ENCODE results near the gene CLNK.

CLNK gene

DNA sequence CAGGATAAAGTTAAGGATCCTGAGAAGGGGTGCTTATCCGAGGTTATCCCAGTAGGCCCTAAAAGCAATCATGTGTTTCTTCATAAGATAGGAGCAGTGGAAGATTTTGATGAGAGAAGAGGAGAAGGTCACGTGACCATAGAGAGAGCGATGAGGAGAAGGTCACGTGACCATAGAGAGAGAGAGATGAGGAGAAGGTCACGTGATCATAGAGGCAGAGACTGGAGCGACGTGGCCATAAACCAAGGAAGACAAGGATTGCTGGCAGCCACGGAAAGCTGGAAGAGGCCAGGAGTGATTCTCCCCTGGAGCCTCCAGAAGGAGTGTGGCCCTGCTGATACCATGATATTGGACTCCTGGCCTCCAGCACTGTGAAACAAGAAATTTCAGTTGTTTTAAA, 188.9 kb downstream of the CLNK start:
- no peak for DNase-seq

DNA sequence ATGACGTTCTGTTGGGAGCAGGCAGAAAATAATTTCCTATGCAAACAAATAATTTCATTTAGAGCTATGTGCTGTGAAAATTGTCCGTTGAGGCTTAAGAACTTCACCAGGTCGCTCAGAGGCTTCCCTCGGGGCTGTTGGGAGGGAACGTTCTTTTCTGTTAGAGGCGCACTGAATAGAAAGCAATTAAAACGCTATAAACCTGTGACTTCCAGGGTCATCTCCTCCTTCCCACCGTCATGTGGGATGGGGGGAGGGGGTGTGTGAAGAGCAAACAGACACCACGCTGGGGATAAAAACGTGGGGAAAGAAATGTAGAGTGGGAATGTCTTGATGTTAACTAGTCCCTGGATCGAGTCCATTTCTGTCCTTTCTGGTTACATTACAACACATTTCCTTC, 192.1 kb downstream of the CLNK start:
- no peak for DNase-seq

DNA sequence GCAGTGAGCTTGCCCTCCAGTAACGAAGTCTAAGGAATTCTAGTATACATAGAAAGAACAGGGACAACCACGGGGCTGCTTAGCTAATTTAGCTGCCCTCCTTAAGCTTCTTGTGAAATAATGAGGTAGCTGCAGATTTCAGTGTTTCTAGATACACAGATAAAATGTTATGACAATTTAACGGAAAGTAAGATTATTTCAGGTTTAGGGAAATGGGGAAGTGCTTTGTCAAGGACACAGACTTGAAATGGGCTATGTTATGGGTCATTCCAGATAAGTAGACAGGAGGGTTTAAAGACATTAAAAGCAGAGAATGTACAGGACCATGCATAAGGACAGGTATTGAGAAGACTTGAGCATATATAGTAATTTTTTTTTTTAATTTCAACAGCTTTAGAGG, 193.2 kb downstream of the CLNK start:
- no peak for DNase-seq

GRCh38 chr4:10490996-10491395, 193.6 kb downstream of the CLNK start:
- DNase-seq: no peak

GRCh38 chr4:10482913-10483312, 201.7 kb downstream of the CLNK start:
- DNase-seq: no peak

- DNase-seq: no peak
These were observed 204.0 kb downstream of the CLNK start for GRCh38 chr4:10480616-10481015.

DNA sequence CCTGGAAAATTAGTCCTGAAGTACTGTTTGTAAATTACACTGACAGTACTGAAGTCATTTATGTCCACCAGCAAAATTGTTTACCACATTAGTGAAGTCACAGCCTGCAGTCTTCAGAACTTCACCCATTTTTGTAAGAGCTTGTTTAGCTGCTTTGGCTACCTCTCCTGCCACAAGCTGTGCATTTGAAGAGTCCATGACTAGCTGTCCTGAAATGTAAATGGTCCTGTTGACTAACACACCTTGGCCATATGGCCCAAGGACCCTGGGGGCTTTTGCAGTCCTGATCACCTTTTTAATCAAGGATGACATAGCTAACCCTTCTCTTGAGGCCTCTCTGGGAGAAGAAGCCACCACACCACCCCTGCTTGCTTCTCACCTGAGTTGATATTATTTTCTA, 205.9 kb downstream of the CLNK start:
- no peak for DNase-seq

DNA sequence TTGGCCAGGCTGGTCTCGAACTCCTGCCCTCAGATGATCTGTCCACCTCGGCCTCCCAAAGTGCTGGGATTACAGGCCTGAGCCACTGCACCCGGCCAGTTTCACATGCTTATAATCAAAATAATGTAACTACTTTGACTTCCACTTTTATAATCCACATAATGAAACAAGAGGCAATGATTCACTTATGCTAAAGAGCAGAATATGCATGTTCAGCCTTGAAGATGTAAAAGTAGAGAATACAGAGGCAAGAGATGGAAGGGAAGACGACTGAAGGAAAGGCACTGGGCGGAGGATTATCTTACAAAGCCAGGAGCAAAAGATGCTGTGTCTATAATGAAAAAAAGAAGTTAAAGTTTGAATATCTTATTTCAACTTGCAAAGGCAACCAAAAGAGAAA, 214.1 kb downstream of the CLNK start:
- no peak for DNase-seq

- no peak for DNase-seq
These were observed 218.4 kb downstream of the CLNK start for GRCh38 chr4:10466161-10466560.

DNA sequence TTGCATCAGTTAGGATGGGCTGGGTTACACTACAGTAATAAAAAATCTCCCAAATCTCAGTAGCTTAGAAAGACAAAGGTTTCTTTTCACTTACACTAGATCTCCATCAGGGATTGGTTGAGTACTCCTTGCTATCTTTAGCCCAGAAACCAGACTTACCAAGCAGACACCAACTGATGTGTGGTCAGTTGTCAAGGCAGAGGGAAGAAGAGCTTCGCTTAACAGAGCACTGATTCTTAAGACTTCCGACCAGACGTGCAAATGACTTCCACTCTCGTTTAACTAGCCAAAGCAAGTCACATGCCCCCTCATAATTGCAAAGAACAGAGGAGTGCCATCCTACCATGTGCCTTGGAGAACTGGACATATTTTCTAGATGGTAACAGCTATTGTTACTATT, 221.7 kb downstream of the CLNK start:
- no peak for DNase-seq

GRCh38 chr4:10461850-10462400, 222.6 kb downstream of the CLNK start:
- DNase-seq: no peak

- DNase-seq: peak; percentile 23
These were observed 223.3 kb downstream of the CLNK start for GRCh38 chr4:10461091-10461849.

DNA sequence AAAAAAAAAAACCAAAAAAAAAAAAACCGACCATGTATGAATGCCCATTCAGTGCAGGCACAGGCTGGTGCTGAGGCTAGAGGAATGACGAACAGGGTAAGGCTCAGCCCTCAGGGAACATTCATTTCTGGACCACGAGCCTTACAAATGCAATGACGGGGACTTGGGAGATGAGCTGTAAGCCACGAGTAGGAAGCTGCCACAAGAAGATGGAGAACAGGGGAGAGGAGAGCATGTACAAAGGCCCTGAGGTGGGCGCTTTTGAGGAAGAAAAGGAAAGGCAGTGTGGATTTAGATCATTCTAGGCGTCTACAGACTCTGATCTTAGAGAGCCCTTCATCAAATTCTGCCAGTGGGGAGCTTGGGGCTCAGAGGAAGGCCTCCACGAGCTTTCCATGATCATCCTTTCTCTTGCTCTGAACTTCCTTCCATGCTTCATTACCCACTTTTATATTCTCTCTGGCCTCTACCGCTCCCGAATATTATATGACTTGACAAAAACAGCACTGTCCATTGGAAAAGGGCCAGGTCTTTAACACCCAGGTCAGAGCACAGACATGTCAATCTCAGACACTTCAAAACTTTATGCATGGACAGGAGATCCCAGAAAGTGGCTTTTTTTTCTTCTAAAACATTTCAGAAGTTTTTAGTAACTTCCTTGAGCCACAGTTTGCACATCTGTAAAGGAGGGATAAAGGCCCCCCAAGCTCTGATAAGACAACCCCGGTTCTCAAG, 224.1 kb downstream of the CLNK start:
- no peak for DNase-seq

DNA sequence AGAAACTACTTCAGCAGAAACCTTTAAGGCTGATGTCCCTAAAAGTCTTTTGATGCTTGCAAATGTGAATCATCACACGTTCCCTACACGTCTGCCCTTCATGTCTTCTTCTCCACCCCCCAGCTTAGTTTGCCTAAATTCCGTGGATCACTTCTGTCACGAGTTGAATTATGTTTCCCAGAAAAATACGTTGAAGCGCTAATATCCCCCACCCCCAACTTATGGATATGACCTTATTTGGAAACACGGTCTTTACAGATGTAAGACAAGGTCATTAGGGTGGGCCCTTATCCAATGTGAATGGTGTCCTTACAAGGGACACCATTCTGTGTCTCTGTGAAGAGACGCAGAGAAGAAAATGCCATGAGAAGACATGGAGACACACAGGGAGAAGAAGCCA, 225.3 kb downstream of the CLNK start:
- no peak for DNase-seq

DNA sequence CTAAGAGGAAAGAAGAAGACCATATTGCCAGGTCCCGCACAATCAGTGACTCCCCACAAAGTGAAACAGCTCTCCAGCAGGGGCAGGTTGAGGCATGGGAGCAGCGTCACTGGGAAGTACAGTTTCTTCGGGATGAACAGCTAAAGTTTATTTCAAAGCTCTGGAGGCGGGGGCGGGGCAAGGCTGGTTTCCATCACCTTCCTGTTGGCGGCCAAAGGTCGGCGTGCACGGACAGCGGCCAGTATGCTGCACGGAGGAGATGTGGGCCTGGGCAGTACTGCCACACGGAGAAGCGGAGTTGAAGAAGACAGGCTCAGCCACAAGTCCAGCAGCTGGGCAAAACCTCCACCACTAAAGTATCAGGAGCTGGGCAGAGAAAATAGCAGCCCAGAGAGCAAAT, 226.4 kb downstream of the CLNK start:
- no peak for DNase-seq

DNA sequence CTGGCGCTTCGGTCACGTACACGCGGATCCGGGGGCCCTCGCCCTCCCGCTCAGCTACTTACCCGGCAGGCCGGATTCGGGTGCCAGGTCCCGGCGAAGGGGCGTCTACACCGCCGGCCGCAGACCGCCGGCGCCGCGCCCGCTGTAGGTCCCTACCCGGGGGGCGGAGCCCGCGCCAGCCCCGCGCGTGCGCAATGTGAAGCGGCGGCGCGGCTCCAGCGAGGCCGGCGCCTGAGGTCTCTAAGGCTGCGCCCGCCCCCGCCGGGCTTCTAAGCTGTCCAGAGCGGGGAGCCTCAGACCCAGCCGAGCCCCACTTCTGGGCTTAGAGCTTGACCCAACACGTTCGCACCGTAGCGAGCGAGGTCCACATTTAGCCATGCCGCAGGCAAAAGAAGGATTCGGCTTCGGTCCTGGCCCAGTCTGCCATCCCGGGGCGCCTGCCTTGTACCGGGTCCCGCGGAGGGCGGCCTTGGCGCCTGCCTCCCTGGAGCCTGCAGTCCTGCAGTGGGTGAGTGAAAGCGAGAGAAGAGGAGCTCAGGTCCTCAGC, 227.2 kb downstream of the CLNK start, which contains the start of gene ZNF518B:
ZNF518B (minus strand) TSS at position 172 of the 547 bp plus-strand sequence. CDS start 11,098 bp downstream, outside the sequence.
- peak; percentile 18 for DNase-seq

DNA sequence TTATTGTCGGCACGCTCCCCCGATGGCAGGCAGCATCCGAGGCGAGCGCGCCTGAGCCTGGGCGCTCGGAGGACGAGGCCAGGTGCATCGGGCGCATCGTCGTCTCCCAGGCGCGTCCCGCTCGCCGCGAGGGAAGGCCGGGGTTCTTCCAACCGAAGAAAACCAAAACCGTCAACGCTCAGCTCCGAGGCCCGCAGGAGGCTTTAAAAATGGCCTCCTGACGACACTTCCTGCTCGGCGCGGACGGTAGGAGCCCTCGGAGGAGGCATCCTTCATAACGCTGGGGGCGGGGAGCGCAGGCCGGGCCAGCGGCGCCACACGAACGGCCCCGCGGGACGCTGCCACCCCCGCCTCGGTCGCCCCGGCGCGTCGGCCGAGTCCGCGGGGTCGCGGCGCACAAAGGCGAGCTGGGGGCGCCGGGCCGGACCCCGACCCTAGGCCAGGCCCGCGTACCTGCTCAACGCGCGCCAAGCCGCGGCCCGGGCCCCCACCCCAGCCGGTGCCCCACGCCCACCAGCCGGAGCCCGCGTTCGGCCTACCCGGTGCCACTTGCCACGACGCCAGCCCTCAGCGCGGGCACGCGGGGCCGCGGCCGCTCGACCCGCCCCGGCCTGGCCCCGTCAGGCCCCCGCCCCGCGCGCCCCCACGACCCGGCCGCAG, 227.8 kb downstream of the CLNK start:
- no peak for DNase-seq

DNA sequence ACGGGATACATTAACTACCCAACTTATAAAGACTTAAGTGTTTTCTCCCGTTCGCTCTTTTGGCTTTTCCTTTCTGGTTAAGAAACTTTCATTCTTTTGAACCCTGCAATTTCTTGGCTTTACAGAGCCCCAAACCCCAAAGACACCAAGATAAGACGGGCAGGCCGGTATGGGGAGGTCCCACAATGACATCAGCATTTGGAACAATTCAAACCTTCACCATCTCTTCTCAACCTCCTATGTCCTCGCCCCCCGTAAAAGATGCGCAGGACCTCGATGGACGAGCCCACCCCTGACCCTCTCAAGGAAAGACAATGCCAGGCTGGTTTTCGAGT, 228.3 kb downstream of the CLNK start:
- DNase-seq: no peak

DNA sequence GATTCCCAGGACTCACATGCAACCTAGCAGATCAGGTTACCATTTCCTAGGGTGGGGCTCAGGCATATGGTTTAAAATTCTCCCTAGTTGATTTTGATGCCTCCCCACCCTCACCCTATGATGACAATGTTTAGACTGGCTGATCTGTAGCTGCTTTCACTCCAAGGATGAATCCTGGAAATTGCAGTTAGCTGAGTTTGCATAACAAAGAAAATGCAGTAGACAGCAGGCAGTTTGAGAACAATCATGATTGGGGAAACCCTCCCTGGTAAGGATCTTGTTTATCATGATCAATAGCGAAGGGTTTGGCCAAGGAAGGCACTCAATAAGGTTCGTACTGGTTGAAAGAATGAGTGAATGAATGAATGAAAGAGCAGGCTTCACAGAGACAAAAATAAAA, 229.4 kb downstream of the CLNK start:
- no peak for DNase-seq

GRCh38 chr4:10454726-10455125, 229.8 kb downstream of the CLNK start:
- DNase-seq: peak; percentile 5

DNA sequence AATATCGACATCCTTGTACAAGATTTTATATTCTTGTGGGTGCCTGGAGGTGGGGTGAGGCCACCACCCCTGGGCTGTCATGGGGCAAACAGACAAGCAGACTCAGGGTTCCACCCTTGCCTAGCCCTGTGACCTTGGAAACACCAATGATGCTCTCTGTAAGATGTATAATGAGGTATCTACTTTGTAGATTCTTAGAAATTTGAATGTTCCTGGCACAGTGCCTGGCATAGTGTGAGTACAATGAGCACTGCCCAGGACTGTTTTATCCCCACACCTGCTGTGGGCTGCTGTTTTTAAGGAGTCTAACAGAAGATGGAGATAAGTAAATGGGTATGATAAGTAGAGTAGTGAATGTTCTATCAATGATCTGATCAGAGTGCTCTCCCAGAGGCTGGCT, 230.4 kb downstream of the CLNK start:
- no peak for DNase-seq

DNA sequence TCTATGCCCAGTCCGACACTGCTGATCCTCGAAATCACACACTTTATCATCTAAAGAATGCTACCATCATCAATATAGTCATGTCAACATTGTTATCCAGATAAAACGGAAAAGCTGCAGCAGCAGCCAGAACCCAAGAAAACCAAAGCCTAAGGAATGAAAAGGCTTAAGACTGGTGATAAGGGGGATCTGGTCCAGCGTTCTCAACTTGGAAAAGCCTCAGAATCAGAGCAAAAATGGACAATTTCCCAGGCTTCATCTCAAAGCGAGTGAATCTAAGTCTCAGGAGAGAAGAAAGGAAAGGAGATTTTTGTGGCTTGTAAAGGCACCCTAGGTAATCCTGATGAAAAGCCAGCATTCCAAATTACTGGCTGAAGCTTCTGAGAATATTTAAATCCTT, 235.6 kb downstream of the CLNK start:
- DNase-seq: no peak

GRCh38 chr4:10442976-10443375, 241.6 kb downstream of the CLNK start:
- DNase-seq: no peak

DNA sequence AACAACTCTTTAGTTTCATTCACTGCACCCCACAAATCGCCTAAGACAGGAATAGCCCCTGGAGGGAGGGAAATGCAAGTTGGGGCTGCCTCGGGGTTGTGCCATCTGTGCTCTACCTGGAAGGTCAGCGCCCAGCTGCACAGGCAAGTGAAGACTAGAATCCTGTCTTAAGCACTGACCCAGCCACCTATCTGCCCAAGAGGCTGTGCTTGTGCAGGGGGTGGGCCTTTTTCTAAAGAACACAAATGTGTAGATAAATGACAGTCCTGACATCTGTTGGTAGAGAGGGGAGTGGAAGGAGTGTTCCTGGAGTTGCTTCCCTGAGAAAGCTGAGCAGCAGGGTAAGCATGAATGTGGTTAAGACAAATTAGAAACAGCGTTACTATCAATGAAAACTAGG, 243.1 kb downstream of the CLNK start:
- no peak for DNase-seq

All from MV-4-11 (cell line).